T-helper 1 cell treated with Interleukin-12 subunit alpha and Interleukin-12 subunit beta and Interleukin-4 antibody, amounts not matched to agents 30 μg/mL and 1 μg/mL, for 36 hours (primary cell): ENCODE measurements around the gene HMCN2.

Experiments used
- H3K27ac Mint-ChIP-seq: one replicate; pipeline ENCODE4 v1.8.0; 2021; ENCODE audit warnings: mild to moderate bottlenecking, mixed read lengths
- H3K27me3 Mint-ChIP-seq: one replicate; pipeline ENCODE4 v1.8.0; 2021; ENCODE audit warnings: low read depth, mixed read lengths
- H3K36me3 Mint-ChIP-seq: one replicate; pipeline ENCODE4 v1.8.0; 2021; ENCODE audit warnings: low read depth, mixed read lengths
- H3K4me1 Mint-ChIP-seq: one replicate; pipeline ENCODE4 v1.8.0; 2021; ENCODE audit warnings: low read depth, mixed read lengths
- H3K4me3 Mint-ChIP-seq: one replicate; pipeline ENCODE4 v1.8.0; 2021; ENCODE audit warnings: mild to moderate bottlenecking, moderate library complexity, mixed read lengths
- H3K9me3 Mint-ChIP-seq: one replicate; pipeline ENCODE4 v1.8.0; 2021; ENCODE audit warnings: mixed read lengths

The HMCN2 gene

DNA sequence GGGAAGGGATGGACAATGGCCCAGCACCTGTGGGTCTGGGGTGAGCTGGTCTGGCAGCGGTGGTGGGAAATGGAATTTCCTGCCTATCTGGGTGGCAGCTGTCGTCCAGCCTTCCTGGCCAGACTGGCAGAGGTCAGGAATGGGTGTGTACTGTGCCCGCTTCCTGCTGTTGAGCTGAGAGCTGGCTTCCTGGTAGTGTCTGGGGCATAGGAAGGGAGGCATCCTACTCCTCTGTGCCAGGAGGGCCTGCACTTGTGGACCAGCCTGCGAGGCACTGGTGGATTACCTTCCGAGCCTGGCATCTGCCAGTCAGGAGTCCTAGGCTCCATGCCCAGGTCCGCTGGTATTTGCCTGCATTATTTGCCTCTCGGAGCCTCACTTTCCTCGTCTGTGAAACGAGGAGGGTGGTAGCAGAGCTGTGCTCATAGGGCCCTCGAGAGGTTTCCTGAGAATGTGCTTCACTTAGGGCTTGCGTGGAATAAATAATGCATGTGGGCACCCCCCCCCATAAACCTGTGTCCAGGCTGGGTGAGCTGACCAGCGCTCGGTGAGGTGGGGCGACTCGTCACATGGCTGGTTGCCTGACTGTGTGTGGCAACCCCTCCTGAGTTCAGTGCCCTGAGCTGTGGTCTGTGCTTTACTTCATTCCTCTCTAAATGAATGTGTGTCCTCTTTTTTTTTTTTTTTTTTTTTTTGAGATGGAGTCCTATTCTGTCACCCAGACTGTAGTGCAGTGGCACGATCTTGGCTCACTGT, 47.7 kb downstream of the HMCN2 start:
- H3K27ac Mint-ChIP-seq, result no peak overlapping the region
- H3K36me3 Mint-ChIP-seq, result no peaks in the 10 kb centered on the region
- H3K27me3 Mint-ChIP-seq, result peaks cover 16% of the 10 kb centered on the region
- no peak overlapping the region for H3K4me3 Mint-ChIP-seq
- H3K4me1 Mint-ChIP-seq, result no peaks in the 10 kb centered on the region
- no peaks in the 10 kb centered on the region for H3K9me3 Mint-ChIP-seq

DNA sequence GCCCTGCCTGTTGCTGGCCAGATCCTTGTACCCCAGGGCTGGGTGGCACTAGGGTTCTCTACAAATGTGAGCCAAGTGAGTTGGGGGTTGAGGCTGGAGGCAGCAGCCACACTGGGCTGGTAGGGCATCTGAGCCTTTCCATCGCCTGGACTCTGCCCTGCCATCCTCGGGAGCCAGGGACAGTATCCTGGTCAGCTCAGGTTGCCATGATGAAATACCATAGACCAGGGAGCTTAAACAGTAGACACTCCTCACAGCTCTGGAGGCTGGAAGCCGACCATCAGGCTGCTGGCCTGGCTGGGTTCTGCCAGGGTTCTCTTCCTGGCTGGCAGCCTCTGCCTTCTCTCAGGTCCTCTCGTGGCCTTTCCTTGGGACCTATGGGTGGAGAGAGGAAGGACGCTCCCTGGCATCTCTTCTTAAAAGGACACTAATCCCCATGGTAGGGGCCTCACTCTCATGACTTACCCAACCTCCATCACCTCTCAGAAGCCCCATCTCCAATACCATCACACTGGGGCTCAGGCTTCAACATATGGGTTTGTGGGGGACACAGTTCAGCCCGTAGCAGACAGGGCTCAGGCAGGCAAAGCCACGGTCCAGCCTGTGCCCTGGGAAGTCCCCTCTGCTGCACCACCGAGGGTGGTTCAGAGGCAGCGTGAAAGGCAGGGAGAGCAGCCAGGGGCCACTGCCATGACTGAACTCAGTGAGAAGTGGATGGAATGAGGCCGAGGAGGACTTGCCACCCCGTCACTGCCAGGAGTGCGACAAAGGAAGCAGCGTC, 50.1 kb downstream of the HMCN2 start:
- H3K4me1 Mint-ChIP-seq, result no peaks in the 10 kb centered on the region
- no peaks in the 10 kb centered on the region for H3K36me3 Mint-ChIP-seq
- no peak overlapping the region for H3K27ac Mint-ChIP-seq
- no peaks in the 10 kb centered on the region for H3K9me3 Mint-ChIP-seq
- peaks cover 18% of the 10 kb centered on the region for H3K27me3 Mint-ChIP-seq
- no peak overlapping the region for H3K4me3 Mint-ChIP-seq

DNA sequence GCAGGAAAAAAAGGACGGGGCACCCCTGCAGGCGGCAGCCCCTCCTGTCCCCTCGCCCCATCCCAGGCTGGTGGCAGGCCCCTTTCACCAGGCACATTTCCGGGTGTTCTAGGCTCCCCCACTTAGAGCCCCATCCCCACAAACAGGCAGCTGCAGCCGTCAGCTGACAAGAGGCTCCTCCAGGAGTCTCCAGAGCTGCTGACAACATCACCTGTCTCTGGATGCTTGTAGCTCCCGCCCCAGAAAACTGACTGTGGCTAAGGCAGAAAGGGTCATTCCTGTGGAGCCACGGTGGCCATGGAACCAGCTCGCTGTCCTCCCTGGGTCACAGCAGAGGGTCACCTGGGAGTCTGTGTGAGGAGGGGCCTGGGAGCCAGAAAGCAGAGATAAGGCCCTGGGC, 50.9 kb downstream of the HMCN2 start:
- H3K27me3 Mint-ChIP-seq, result peaks cover 18% of the 10 kb centered on the region
- H3K27ac Mint-ChIP-seq, result no peak overlapping the region
- H3K4me1 Mint-ChIP-seq, result no peaks in the 10 kb centered on the region
- H3K36me3 Mint-ChIP-seq, result no peaks in the 10 kb centered on the region
- no peak overlapping the region for H3K4me3 Mint-ChIP-seq
- H3K9me3 Mint-ChIP-seq, result no peaks in the 10 kb centered on the region

DNA sequence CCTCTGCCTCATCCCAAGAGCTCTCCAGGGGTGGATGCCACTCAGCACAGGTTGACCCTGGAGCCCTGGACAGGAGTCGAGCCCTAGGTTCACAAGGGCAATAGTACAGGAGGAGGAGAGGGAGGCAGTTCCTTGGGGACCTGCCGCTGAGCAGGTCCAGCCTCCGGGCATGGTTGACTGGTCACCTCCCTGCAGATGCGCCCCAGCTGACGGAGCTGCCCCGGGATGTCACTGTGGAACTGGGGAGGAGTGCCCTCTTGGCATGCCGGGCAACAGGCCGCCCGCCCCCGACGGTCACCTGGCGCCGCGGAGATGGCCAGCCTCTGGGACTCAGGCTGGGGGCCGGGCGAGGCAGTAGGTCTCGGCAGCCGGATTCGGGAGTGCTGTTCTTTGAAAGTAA, 53.7 kb downstream of the HMCN2 start:
- H3K4me1 Mint-ChIP-seq, result no peaks in the 10 kb centered on the region
- H3K9me3 Mint-ChIP-seq, result no peaks in the 10 kb centered on the region
- H3K27me3 Mint-ChIP-seq, result peaks cover 18% of the 10 kb centered on the region
- no peak overlapping the region for H3K27ac Mint-ChIP-seq
- H3K36me3 Mint-ChIP-seq, result no peaks in the 10 kb centered on the region
- no peak overlapping the region for H3K4me3 Mint-ChIP-seq

DNA sequence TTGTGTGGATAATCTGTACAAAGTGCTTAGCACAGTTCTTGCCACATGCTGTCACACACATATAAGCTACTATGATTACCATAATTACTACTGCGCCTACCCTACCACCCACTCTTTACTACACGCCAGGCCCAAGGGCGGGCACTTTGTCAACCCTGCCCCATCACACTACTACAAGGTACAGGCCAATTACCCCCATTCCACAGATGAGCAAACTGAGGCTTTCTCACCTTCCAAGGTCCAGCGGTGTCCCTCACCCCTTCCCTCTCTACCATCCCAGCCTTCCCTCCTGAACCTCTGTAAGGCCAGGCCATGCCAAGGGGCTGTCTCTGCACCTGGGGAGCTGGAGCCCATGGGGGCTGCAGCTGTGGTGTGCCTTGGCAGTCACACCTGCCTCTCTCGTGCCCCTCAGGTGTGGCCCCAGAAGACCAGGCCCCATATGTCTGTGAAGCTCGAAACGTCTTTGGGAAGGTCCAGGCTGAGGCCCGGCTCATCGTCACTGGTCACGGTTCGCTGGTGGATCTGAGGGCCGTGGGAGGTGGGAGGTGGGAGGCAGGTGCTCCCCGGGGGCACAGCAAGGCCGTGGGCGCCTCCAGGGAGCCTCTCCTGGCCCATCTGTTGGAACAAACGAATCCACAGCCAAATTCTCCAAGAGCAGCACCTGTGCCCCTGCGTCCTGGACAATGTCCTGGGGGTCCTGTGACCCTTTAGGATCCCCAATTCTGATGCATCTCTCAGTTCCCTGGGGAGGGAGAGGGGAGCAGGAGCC, 54.6 kb downstream of the HMCN2 start:
- no peaks in the 10 kb centered on the region for H3K9me3 Mint-ChIP-seq
- H3K4me3 Mint-ChIP-seq, result no peak overlapping the region
- H3K27me3 Mint-ChIP-seq, result peaks cover 18% of the 10 kb centered on the region
- H3K4me1 Mint-ChIP-seq, result no peaks in the 10 kb centered on the region
- H3K27ac Mint-ChIP-seq, result no peak overlapping the region
- H3K36me3 Mint-ChIP-seq, result no peaks in the 10 kb centered on the region

DNA sequence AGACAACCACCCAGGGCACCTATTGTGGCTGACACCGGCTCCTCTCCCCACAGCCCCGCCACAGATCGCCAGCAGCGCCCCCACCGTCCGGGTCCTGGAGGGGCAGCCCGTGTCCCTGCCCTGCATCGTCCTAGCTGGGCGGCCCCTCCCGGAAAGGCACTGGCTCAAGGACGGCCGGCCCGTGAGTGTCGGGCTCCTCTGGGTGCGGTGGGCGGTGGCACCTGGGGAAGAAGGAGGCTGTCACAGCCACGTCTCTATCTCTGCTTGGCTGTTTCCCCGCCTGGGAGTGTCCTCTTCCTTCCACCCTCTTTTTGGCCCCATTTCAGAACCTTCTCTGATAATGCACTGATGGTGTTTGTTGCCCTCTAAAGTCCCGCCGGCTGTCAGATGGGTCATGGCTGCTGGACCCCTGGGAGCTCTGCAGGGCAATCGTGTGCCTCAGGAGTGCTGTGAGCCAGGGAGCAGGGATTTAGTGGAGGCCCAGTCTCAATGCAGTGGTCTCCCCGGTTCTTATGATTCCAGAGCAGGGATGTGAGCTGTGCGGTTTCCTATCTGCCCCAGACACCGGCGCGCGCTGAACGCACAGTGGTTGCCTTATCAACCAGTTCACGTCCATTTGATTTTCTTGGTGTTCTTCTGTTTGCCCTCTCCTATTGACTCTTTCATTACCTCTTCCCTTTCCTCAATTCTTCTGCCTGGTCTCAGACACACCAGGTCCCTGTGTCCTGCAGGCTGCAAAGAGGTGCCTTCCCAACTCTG, 55.3 kb downstream of the HMCN2 start:
- H3K9me3 Mint-ChIP-seq, result no peaks in the 10 kb centered on the region
- H3K4me1 Mint-ChIP-seq, result no peaks in the 10 kb centered on the region
- H3K36me3 Mint-ChIP-seq, result no peaks in the 10 kb centered on the region
- peaks cover 18% of the 10 kb centered on the region for H3K27me3 Mint-ChIP-seq
- H3K27ac Mint-ChIP-seq, result no peak overlapping the region
- no peak overlapping the region for H3K4me3 Mint-ChIP-seq

DNA sequence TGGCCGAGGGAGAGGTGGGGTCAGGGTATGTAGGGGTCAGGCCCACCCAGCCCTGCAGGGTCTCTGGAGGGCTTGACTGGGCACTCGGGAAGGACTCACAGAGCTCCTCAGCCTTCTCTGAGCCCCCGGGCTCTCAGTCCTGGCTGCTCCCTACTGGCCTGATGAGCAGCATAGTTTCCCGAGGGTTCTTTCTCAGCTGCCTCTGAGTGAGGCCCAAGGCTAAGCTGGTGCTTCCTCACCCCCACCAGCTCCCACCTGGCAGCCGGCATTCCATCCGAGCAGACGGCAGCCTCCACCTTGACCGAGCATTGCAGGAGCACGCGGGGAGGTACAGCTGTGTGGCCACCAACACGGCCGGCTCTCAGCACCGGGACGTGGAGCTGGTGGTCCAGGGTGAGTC, 56.0 kb downstream of the HMCN2 start:
- Mint-ChIP-seq H3K4me3 (no peak overlapping the region), H3K27me3 (peaks cover 20% of the 10 kb centered on the region), H3K27ac (no peak overlapping the region), H3K9me3 (no peaks in the 10 kb centered on the region), H3K36me3 (no peaks in the 10 kb centered on the region), H3K4me1 (no peaks in the 10 kb centered on the region)

DNA sequence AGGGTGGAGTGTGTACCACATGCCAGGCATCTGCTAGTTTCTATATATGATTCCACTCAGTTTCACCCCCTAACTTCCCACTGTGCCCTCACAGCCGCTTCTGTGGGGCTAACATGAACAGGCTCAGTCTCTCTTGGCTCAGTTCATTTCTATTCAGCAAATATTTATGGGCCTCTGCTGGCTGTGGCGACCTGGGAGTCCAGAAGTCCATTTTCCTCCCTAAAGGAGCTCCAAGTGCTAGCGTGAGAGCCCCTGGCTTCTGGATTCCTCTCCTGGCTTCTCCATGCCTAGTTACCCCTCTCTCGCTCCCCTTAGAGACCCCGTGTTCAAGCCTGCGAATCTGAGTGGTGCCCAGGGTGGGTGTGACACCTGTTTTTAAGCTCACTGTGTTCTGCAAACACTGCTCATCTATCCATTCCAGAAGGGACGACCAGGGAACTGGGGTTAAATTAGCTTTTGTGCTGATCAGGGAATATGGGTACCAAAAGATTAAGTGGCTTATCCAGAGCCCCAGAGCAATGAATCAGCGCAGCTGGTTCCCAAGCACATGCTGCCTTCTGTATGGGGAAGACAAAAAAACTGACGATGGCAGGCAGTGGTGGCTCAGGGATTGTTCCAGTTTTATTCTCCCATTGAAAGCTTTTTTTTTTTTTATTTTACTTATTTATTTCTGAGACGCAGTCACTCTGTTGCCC, 57.6 kb downstream of the HMCN2 start:
- no peak overlapping the region for H3K4me3 Mint-ChIP-seq
- peaks cover 8% of the 10 kb centered on the region for H3K27me3 Mint-ChIP-seq
- no peak overlapping the region for H3K27ac Mint-ChIP-seq
- no peaks in the 10 kb centered on the region for H3K36me3 Mint-ChIP-seq
- no peaks in the 10 kb centered on the region for H3K4me1 Mint-ChIP-seq
- H3K9me3 Mint-ChIP-seq, result no peaks in the 10 kb centered on the region

DNA sequence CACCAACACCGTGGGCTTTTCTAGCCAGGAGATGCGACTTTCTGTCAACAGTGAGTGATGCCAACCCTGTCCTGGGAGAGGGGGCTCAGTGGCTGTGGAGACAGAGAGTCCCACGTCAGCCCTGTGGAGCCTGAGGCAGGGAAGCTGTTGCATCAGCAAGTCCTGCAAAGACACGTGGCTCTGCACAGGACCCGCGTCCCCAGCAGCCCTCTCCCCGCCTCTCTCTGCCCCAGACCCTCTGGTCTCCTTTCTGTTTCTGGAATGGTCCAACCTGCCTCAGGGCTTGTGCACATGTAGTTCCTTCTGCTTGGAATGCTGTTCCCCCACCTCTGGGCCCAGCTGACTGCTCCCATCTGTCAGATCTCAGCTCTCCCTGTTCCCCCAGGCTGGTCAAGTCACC, 60.4 kb downstream of the HMCN2 start:
- H3K27me3 Mint-ChIP-seq, result peaks cover 20% of the 10 kb centered on the region
- no peaks in the 10 kb centered on the region for H3K9me3 Mint-ChIP-seq
- H3K36me3 Mint-ChIP-seq, result no peaks in the 10 kb centered on the region
- H3K4me3 Mint-ChIP-seq, result no peak overlapping the region
- no peak overlapping the region for H3K27ac Mint-ChIP-seq
- no peaks in the 10 kb centered on the region for H3K4me1 Mint-ChIP-seq

DNA sequence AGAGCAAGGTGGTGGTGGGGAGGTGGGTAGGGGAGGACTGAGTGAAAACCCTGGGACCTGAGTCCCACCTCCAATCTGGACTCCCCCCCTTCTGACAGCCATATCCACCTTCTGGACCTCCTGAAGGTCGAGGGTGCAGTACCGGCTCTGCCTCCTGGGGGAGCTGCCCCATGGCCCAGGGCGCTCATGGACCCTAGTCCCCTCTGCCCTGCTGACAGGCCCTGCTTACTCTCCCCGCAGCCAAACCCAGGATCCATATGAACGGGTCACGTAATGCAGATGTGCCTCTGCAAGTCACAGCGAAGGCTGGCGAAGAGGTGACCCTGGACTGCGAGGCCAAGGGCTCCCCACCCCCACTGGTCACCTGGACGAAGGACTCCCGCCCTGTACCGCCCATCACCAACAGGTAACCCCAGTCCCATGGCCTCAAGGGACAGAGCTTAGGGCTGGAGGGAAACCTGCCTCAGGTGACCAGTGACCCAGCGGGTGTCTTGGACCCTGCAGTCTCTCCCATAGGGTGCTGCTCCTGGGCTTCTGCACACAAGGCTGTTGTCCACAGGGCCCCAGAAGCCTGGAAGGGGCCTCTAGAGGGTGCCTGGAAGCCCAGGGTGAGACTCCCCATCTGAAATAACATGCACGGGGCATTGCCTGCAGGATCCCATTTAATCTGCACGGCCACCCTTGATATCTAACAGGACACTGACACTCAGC, 61.7 kb downstream of the HMCN2 start:
- Mint-ChIP-seq H3K27me3 (peaks cover 20% of the 10 kb centered on the region), H3K36me3 (no peaks in the 10 kb centered on the region), H3K9me3 (no peaks in the 10 kb centered on the region), H3K4me3 (no peak overlapping the region), H3K27ac (no peak overlapping the region), H3K4me1 (no peaks in the 10 kb centered on the region)

DNA sequence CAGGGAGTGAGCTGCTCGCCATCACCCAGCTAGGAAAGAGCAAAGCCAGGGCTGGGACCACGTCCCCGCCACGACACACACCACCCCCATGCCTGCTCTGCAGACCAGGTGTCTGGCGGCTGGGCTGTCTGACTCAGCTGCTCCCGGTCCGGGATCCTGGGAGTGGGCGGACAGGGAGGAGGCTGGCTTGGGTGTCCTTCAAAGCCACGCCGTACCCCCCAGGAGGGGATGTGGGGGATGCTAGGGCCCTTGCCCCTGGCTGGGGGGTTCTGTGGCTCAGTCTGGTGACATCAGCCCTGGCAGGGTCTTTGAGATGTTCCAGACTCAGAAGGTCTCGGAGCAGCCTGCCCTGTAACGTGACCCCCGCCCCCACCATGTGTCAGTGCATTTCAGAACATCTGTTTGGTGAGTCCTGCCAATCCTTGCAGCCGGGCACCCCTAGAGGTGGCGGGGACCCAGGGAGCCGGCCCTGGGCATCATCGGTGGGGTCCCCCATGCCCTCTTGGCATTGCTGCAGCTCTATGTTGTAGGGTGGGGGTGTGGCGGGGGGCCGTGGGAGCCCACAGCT, 62.3 kb downstream of the HMCN2 start:
- Mint-ChIP-seq H3K9me3 (no peaks in the 10 kb centered on the region), H3K4me1 (no peaks in the 10 kb centered on the region), H3K36me3 (no peaks in the 10 kb centered on the region), H3K4me3 (no peak overlapping the region), H3K27me3 (peaks cover 20% of the 10 kb centered on the region), H3K27ac (no peak overlapping the region)

DNA sequence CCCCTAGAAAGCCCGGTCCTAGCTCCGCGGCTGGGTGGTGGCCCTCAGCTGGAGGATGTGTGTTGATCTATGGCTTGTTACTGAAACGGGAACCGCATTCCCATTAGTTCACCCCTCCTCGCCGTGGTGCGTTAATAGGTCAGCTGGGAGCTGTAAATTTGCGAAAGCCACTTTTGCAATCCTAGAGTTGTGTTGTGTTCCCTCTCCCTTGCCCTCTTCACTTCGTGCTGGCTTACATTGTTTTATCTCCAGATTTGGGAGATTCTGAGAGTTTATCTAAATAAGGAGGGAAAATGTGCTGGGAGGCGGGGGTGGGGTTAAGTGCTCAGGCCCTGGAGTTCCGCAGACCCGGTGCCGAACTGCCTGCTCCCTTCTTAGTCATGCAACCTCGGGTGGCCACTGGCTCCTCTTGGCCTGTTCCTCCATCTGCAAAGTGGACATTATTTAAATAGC, 62.8 kb downstream of the HMCN2 start:
- no peaks in the 10 kb centered on the region for H3K4me1 Mint-ChIP-seq
- H3K4me3 Mint-ChIP-seq, result no peak overlapping the region
- no peaks in the 10 kb centered on the region for H3K9me3 Mint-ChIP-seq
- no peaks in the 10 kb centered on the region for H3K36me3 Mint-ChIP-seq
- H3K27ac Mint-ChIP-seq, result no peak overlapping the region
- H3K27me3 Mint-ChIP-seq, result peaks cover 20% of the 10 kb centered on the region

DNA sequence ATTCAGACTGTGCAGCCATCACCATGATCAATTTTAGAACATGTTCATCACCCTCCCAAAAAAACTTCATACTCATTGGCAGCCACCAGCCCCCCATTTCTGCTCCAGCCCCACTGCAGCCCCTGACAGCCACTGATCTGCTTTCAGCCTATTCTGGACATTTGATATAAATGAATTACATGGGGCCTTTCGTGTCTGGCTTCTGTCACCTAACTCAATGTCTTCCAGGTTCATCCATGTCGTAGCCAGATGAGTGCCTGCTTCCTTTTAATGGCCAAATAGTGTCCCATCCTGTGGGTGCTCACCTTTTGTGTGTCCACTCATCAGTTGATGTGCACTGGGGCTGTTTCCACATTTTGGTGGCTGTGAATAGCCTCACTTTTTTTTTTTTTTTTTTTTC, 63.5 kb downstream of the HMCN2 start:
- Mint-ChIP-seq H3K4me1 (no peaks in the 10 kb centered on the region), H3K27ac (no peak overlapping the region), H3K36me3 (no peaks in the 10 kb centered on the region), H3K9me3 (no peaks in the 10 kb centered on the region), H3K4me3 (no peak overlapping the region), H3K27me3 (peaks cover 20% of the 10 kb centered on the region)
